Testis (tissue), 2 donors: ENCODE data around the gene NINL.

Experiments
- POLR2A ChIP-seq: fragments of 450-650 bp; IDR thresholded peaks from one replicate; pipeline ENCODE4 v1.6.1; 2017; ENCODE audit warnings: antibody characterized with exemption, mild to moderate bottlenecking, moderate library complexity
- TF ChIP-seq, protein P1 (sequence below), 3 experiments: fragments of 450-650 bp in 2 of 3; fragments of 200-600 bp in 1 of 3; sonication (generic) in 1 of 3; IDR thresholded peaks; one replicate each; pipeline ENCODE4 v1.5.1; 2016 to 2019; ENCODE audit warnings: antibody characterized with exemption in 3 of 3, mild to moderate bottlenecking in 2 of 3, moderate library complexity in 1 of 3

GRCh38 chr20:25563876-25564275 is 21.5 kb downstream of the NINL start:
- TF ChIP-seq, protein P1, sequence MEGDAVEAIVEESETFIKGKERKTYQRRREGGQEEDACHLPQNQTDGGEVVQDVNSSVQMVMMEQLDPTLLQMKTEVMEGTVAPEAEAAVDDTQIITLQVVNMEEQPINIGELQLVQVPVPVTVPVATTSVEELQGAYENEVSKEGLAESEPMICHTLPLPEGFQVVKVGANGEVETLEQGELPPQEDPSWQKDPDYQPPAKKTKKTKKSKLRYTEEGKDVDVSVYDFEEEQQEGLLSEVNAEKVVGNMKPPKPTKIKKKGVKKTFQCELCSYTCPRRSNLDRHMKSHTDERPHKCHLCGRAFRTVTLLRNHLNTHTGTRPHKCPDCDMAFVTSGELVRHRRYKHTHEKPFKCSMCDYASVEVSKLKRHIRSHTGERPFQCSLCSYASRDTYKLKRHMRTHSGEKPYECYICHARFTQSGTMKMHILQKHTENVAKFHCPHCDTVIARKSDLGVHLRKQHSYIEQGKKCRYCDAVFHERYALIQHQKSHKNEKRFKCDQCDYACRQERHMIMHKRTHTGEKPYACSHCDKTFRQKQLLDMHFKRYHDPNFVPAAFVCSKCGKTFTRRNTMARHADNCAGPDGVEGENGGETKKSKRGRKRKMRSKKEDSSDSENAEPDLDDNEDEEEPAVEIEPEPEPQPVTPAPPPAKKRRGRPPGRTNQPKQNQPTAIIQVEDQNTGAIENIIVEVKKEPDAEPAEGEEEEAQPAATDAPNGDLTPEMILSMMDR (IDR thresholded peaks at IDR 0.05): no peak
- no peak for TF ChIP-seq POLR2A
